Measurements from ENCODE around the gene CNPY2. TPM values are rescaled to one million over a fixed set of nuclear protein-coding genes. Genes with fewer than 3 reads are reported as not detected.
"Not testable (repeated sequence)": the region's sequence is repeated elsewhere in the genome, so short reads cannot be mapped to it uniquely, and the experiment has no call there.

CNPY2 gene
- total and polyA plus RNA-seq, 9 donors = 41.5 to 78.3 (median 67.0) TPM

DNA sequence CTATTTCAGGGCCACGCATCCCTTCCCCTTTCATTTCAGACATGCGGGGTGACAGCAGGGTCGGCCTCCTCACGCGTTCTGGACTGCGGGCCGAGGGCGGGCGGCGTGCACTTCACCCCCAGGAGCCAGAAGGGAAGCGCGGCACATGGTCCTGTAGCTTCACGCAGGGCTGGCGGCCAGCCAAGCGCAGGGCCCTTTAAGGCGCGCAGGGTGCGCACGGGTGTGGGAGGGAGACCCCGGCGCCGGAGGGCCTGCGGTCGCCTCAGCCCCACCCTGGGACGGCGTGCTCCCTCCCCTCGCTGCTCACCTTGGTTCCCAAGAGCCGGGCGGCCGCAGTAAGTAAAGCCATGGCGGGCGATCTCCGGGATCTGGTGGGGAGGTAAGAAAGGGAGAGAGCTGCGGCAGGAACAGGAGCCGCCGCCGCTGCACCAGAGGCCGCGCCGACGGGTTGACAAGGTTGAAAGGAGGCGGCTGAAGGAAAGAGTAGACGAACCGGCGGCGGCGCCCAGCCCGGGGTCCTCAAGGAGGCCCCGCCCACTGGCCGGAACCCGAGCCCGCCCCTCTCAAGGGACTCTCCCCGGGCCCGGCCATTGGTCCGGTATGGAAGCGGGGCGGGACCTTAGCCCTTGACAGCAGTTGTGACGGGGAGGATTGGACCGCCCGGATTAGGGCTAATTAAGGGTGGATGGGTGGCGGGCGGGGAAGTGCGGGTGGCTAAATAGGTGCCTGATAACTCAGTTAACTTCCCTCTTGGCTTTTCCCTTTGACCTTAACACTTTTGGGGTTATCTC lies 15.7 kb downstream of the CNPY2 start, which contains the start of gene CS:
TSS of gene CS (minus strand) at position 478 of the 791 bp plus-strand sequence. CDS start at position 349, 129 bp downstream.
- peak within 1 kb of the TSS; percentile 77 for H3K4me3 ChIP-seq (ENCODE audit: low read length)
- under 1% methylated on average over 56 of the region's 63 CpGs for WGBS (ENCODE audit: insufficient coverage)
- H3K9me3 ChIP-seq (replicated peaks; ENCODE audit: control insufficient read depth, low read depth, low read length) = no peaks in the 10 kb centered on the region
- peak; percentile 99 for DNase-seq
- H3K27me3 ChIP-seq (ENCODE audit: control insufficient read depth, insufficient read depth, low read length) = no peaks in the 10 kb centered on the region
- peaks cover 36% of the 10 kb centered on the region for H3K36me3 ChIP-seq (ENCODE audit: control insufficient read depth, insufficient read depth, low read length)
- H3K27ac ChIP-seq (ENCODE audit: low read length) = peak within 1 kb of the TSS; percentile 98
- H3K4me1 ChIP-seq (ENCODE audit: control insufficient read depth, insufficient read depth, low read length) = peaks cover 23% of the 10 kb centered on the region

DNA sequence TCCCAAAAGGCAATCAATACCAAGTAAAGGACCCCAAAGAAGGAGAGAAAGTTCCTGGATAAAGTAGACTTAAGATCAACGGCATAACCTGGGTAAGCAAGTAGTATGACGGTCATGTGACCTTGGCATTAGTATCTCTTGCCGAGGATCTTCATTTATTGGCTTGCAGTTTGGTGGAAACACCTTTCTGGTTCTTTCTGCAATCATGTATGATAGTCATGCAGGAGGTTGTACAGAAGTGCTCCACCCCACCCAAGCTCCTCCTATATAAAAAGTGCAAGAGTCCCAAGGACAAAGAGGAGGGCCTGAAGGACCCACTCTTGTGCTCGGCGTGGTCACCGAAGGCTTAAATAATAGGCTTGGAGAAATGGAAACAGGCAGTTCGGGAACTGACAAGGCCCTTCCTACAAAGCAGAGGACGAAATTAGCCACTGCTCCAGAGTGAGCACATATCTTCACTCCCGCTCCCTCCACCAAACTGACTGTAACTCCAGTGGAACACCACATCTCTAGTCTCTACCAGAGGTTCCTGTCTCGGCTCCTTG lies 16.4 kb downstream of the CNPY2 start:
- Histone ChIP-seq H3K27ac (ENCODE audit: low read length) (peak overlapping the region; percentile 98), H3K4me1 (ENCODE audit: control insufficient read depth, insufficient read depth, low read length) (peaks cover 23% of the 10 kb centered on the region), H3K27me3 (ENCODE audit: control insufficient read depth, insufficient read depth, low read length) (no peaks in the 10 kb centered on the region), H3K9me3 (replicated peaks; ENCODE audit: control insufficient read depth, low read depth, low read length) (no peaks in the 10 kb centered on the region), H3K36me3 (ENCODE audit: control insufficient read depth, insufficient read depth, low read length) (peaks cover 38% of the 10 kb centered on the region), H3K4me3 (ENCODE audit: low read length) (peak overlapping the region; percentile 77)
- no peak for DNase-seq
- WGBS (ENCODE audit: insufficient coverage) = 2% methylated on average over 9 of the region's 10 CpGs

DNA sequence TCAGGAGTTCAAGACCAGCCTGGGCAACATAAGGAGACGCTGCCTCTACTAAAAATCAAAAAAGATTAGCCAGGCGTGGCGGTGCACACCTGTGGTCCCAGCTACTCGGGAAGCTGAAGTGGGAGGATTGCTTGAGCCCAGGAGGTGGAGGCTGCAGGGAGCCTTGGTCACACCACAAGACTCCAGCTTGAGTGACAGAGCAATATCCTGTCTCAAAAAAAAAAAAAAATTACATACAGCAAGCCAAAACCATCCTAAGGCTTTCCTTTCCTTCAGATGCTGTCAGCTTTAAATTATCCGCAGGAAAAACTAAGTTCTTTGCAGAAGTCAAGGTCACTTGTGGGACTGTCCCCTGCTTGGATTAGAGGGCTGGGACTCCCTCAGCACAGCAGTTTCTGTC lies 17.0 kb downstream of the CNPY2 start:
- H3K27ac ChIP-seq (ENCODE audit: low read length) = peak overlapping the region; percentile 98
- no CpG with 5 or more reads among the region's 5 CpGs for WGBS (ENCODE audit: insufficient coverage)
- no peaks in the 10 kb centered on the region for H3K27me3 ChIP-seq (ENCODE audit: control insufficient read depth, insufficient read depth, low read length)
- H3K4me3 ChIP-seq (ENCODE audit: low read length) = peak overlapping the region; percentile 77
- H3K4me1 ChIP-seq (ENCODE audit: control insufficient read depth, insufficient read depth, low read length) = peaks cover 23% of the 10 kb centered on the region
- H3K36me3 ChIP-seq (ENCODE audit: control insufficient read depth, insufficient read depth, low read length) = peaks cover 33% of the 10 kb centered on the region
- H3K9me3 ChIP-seq (replicated peaks; ENCODE audit: control insufficient read depth, low read depth, low read length) = no peaks in the 10 kb centered on the region
- no peak for DNase-seq

DNA sequence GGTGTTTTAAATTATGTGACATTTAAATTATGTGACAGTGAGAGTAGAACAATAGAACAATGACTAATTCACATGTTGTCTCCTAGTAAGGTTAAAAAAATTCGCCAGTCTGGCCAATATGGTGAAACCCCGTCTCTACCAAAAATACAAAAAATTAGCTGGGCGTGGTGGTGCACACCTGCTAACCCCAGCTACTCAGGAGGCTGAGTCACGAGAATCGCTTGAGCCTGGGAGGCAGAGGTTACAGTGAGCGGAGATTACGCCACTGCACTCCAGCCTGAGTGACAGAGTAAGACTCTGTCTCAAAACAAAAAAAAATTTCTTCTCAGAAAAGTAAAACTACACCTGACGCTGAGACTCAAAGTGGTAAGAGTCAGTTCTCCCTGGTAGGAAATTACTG lies 18.4 kb downstream of the CNPY2 start:
- peaks cover 23% of the 10 kb centered on the region for H3K4me1 ChIP-seq (ENCODE audit: control insufficient read depth, insufficient read depth, low read length)
- H3K27me3 ChIP-seq (ENCODE audit: control insufficient read depth, insufficient read depth, low read length) = no peaks in the 10 kb centered on the region
- H3K27ac ChIP-seq (ENCODE audit: low read length) = no peak overlapping the region
- DNase-seq = no peak
- WGBS (ENCODE audit: insufficient coverage) = 90% methylated on average over 4 of the region's 8 CpGs
- peaks cover 33% of the 10 kb centered on the region for H3K36me3 ChIP-seq (ENCODE audit: control insufficient read depth, insufficient read depth, low read length)
- no peaks in the 10 kb centered on the region for H3K9me3 ChIP-seq (replicated peaks; ENCODE audit: control insufficient read depth, low read depth, low read length)
- no peak overlapping the region for H3K4me3 ChIP-seq (ENCODE audit: low read length)

DNA sequence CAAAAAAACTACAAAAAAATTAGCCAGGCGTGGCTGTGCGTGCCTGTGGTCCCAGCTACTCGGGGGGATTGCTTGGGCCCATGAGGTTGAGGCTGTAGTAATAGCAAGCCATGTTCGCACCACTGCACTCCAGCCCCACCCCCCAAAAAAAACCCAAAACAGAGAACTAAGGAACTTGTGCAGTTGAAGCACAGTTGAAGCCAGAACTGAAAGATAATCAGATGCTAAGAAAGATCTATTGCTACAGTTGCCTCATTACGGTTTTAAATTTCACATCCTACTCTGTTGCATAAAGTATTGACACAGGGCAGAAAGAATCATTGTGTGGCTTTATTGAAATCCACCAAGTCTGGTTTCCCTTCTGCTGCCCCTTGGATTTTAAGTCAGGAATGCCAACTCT lies 19.5 kb downstream of the CNPY2 start:
- WGBS (ENCODE audit: insufficient coverage) = 33% methylated on average over 1 of the region's 5 CpGs
- Histone ChIP-seq H3K27me3 (ENCODE audit: control insufficient read depth, insufficient read depth, low read length) (no peaks in the 10 kb centered on the region), H3K36me3 (ENCODE audit: control insufficient read depth, insufficient read depth, low read length) (peaks cover 35% of the 10 kb centered on the region), H3K9me3 (replicated peaks; ENCODE audit: control insufficient read depth, low read depth, low read length) (no peaks in the 10 kb centered on the region), H3K27ac (ENCODE audit: low read length) (no peak overlapping the region), H3K4me1 (ENCODE audit: control insufficient read depth, insufficient read depth, low read length) (peaks cover 19% of the 10 kb centered on the region), H3K4me3 (ENCODE audit: low read length) (no peak overlapping the region)
- DNase-seq = no peak

DNA sequence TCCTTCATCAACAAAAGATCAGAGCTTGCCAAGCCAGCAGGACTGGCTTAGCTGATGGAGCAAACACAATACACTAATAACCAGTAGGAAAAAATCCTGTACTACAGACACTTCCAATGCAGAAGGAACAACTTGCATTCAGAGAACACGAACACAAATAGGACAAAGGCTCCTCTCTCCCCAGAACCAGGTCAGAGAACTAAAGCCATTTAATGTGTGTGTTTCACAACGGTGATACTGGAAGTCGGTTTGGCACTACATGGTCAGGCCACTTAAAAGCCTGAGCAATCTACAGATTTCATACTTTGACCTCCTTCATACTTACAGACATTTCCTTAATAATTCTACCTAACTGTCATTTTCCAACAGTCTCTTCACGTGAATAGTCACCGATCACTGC lies 22.0 kb downstream of the CNPY2 start:
- DNase-seq = no peak
- H3K9me3 ChIP-seq (replicated peaks; ENCODE audit: control insufficient read depth, low read depth, low read length) = no peaks in the 10 kb centered on the region
- peaks cover 39% of the 10 kb centered on the region for H3K36me3 ChIP-seq (ENCODE audit: control insufficient read depth, insufficient read depth, low read length)
- H3K27ac ChIP-seq (ENCODE audit: low read length) = no peak overlapping the region
- no peaks in the 10 kb centered on the region for H3K27me3 ChIP-seq (ENCODE audit: control insufficient read depth, insufficient read depth, low read length)
- no peak overlapping the region for H3K4me3 ChIP-seq (ENCODE audit: low read length)
- H3K4me1 ChIP-seq (ENCODE audit: control insufficient read depth, insufficient read depth, low read length) = peaks cover 6% of the 10 kb centered on the region
- WGBS (ENCODE audit: insufficient coverage) = 88% methylated on average over 4 of the region's 5 CpGs

DNA sequence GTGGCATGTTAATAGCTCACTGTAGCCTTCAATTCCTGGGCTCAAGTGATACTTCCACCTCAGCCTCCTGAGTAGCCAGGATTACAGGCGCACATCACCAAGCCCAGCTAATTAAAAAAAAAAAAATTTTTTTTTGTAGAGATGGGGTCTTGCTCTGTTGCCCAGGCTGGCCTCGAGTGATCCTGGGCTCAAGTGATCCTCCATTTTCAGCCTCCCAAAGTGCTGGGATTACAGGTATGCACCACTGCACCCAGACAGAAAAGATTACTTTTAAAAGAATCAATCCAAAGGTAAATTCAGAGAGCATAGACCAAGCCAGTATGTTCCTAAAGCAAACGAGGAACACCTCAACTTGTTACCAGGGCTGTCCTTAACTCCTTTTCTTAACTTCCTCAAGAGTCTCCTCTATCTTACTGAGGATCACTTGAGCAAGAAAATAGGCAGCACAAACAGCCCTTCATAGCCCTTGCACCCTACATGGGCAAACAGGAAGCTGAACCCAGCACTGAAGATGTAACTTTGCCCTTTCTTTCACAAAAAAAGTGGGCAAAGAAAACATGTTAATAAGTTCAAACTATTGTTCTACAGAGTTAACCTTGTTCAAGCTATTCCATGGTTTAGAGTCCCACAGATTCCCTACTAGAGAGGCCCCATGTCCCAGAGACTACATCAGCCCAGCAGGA lies 26.9 kb downstream of the CNPY2 start:
- DNase-seq = no peak
- H3K4me3 ChIP-seq (ENCODE audit: low read length) = no peak overlapping the region
- no peaks in the 10 kb centered on the region for H3K4me1 ChIP-seq (ENCODE audit: control insufficient read depth, insufficient read depth, low read length)
- 60% methylated on average over 1 of the region's 3 CpGs for WGBS (ENCODE audit: insufficient coverage)
- no peaks in the 10 kb centered on the region for H3K27me3 ChIP-seq (ENCODE audit: control insufficient read depth, insufficient read depth, low read length)
- H3K27ac ChIP-seq (ENCODE audit: low read length) = no peak overlapping the region
- H3K36me3 ChIP-seq (ENCODE audit: control insufficient read depth, insufficient read depth, low read length) = peaks cover 37% of the 10 kb centered on the region
- no peaks in the 10 kb centered on the region for H3K9me3 ChIP-seq (replicated peaks; ENCODE audit: control insufficient read depth, low read depth, low read length)

- WGBS (ENCODE audit: insufficient coverage) = no CpG with 5 or more reads among the region's 4 CpGs
- Histone ChIP-seq H3K36me3 (ENCODE audit: control insufficient read depth, insufficient read depth, low read length) (peaks cover 51% of the 10 kb centered on the region), H3K27me3 (ENCODE audit: control insufficient read depth, insufficient read depth, low read length) (no peaks in the 10 kb centered on the region), H3K4me3 (ENCODE audit: low read length) (no peak overlapping the region), H3K9me3 (replicated peaks; ENCODE audit: control insufficient read depth, low read depth, low read length) (no peaks in the 10 kb centered on the region), H3K4me1 (ENCODE audit: control insufficient read depth, insufficient read depth, low read length) (no peaks in the 10 kb centered on the region), H3K27ac (ENCODE audit: low read length) (no peak overlapping the region)
- no peak for DNase-seq
Measured at GRCh38 chr12:56286044-56286830, 29.6 kb downstream of the CNPY2 start.

DNA sequence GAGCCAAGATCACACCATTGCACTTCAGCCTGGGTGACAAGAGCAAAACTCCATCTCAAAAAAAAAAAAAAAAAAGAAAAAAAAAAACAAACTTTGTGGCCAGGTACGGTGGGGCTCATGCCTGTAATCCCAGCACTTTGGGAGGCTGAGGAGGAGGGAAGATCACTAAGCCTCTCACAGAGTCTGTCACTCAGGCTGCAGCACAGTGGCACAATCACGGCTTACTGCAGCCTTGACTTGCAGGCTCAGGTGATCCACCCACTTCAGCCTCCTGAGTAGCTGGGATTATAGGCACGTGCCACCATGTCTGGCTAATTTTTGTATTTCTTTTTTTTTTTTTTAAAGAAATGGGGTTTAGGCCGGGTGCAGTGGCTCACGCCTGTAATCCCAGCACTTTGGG lies 31.5 kb downstream of the CNPY2 start:
- not testable (repeated sequence) for H3K4me1 ChIP-seq (ENCODE audit: control insufficient read depth, insufficient read depth, low read length); H3K9me3 ChIP-seq (replicated peaks; ENCODE audit: control insufficient read depth, low read depth, low read length); H3K27ac ChIP-seq (ENCODE audit: low read length); DNase-seq; H3K4me3 ChIP-seq (ENCODE audit: low read length); H3K27me3 ChIP-seq (ENCODE audit: control insufficient read depth, insufficient read depth, low read length)
- H3K36me3 ChIP-seq (ENCODE audit: control insufficient read depth, insufficient read depth, low read length) = peaks cover 57% of the 10 kb centered on the region
- 60% methylated on average over 1 of the region's 5 CpGs for WGBS (ENCODE audit: insufficient coverage)

DNA sequence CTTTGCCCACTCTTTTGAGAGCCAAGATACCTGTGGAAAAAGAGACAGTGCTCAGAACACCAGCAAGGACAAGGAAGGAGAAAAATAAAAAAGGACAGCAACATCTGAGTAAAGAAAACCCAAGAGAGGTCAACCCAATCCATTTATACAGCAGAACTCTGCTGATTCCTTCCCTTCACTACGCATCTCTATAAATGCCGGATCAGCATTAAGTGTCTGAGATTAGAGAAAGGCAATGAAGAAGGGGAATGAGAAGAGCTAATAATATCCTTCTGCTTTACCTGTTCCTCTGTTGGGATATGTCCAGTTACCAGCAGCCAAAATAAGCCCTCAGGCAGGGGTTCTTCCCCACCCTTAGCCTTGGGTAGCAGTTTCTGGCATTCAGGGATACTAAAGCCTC lies 33.2 kb downstream of the CNPY2 start:
- Histone ChIP-seq H3K27ac (ENCODE audit: low read length) (no peak overlapping the region), H3K36me3 (ENCODE audit: control insufficient read depth, insufficient read depth, low read length) (peaks cover 70% of the 10 kb centered on the region), H3K4me1 (ENCODE audit: control insufficient read depth, insufficient read depth, low read length) (no peaks in the 10 kb centered on the region), H3K27me3 (ENCODE audit: control insufficient read depth, insufficient read depth, low read length) (no peaks in the 10 kb centered on the region), H3K4me3 (ENCODE audit: low read length) (no peak overlapping the region), H3K9me3 (replicated peaks; ENCODE audit: control insufficient read depth, low read depth, low read length) (no peaks in the 10 kb centered on the region)
- WGBS (ENCODE audit: insufficient coverage) = no CpG with 5 or more reads among the region's 2 CpGs
- DNase-seq = no peak

All from muscle of leg (tissue), 11 donors.